Esophagus squamous epithelium (tissue), 5 donors: ENCODE measurements around the gene ARMC5. TPM values are rescaled to one million over a fixed set of nuclear protein-coding genes. Genes with fewer than 3 reads are reported as not detected.

Experiments used
- DNase-seq: peaks from one replicate; lab custom pipeline; 2025; lab: John Stamatoyannopoulos, UW
- H3K27ac ChIP-seq, 4 donors: fragments of 200-600 bp; sonication (generic); one replicate each; pipeline ENCODE4 v1.5.1; 2016 to 2019; ENCODE audit warnings: mild to moderate bottlenecking in 1 of 4
- H3K27me3 ChIP-seq, 4 donors: fragments of 200-600 bp; sonication (generic); 1 replicate in 3 of 4; 2 replicates in 1 of 4; pipeline versions ENCODE4 v1.5.1 to v1.6.0; 2017 to 2021; ENCODE audit warnings: antibody characterized with exemption in 1 of 4
- H3K36me3 ChIP-seq, 3 donors: fragments of 200-600 bp; sonication (generic); one replicate each; pipeline ENCODE4 v1.5.1; 2016 to 2019
- H3K4me1 ChIP-seq, 3 donors: fragments of 200-600 bp; sonication (generic); one replicate each; pipeline ENCODE4 v1.5.1; 2017 to 2019
- H3K4me3 ChIP-seq, 4 donors: fragments of 200-600 bp; sonication (generic); 1 replicate in 3 of 4; 2 replicates in 1 of 4; pipeline ENCODE4 v1.5.1; 2016 to 2019; ENCODE audit warnings: mild to moderate bottlenecking in 2 of 4, moderate library complexity in 1 of 4
- H3K9me3 ChIP-seq, 3 donors: fragments of 200-600 bp; sonication (generic); one replicate each; pipeline ENCODE4 v1.5.1; 2016 to 2019
- CTCF ChIP-seq, 6 experiments: fragments of 450-650 bp in 4 of 6; fragments of 200-600 bp in 2 of 6; sonication (generic) in 2 of 6; IDR thresholded peaks; one replicate each; pipeline ENCODE4 v1.5.1; 2016 to 2019; ENCODE audit warnings: antibody characterized with exemption in 6 of 6, mild to moderate bottlenecking in 4 of 6, moderate library complexity in 4 of 6
- POLR2A ChIP-seq, 4 donors: fragments of 450-650 bp; IDR thresholded peaks; one replicate each; pipeline ENCODE4 v1.6.1; 2017; ENCODE audit warnings: antibody characterized with exemption in 4 of 4, mild to moderate bottlenecking in 4 of 4, moderate library complexity in 3 of 4
- WGBS, 2 donors: methylation state at CpG; one replicate each; pipeline ENCODE4 v1.1.5; 2018; 5-methylcytosine and 5-hydroxymethylcytosine counted together
- intact Hi-C: fragments of 100-400 bp; cut with DNase I; formaldehyde crosslinking; loops from one replicate; pipeline ENCODE4 v1.15.0; 2022
- total RNA-seq, 4 donors: library from RNA; depleted of rRNA; stranded (reverse); fragments of >200 nt; gene quantifications; one replicate each; pipeline ENCODE4 v1.1.0, GENCODE V29; 2016
- donor health status: DM: yes; HTN: yes; CAD: no.

ARMC5 gene
- total RNA-seq, 4 donors from 2014 or later, result 5.9 to 14.8 (median 9.7) TPM

DNA sequence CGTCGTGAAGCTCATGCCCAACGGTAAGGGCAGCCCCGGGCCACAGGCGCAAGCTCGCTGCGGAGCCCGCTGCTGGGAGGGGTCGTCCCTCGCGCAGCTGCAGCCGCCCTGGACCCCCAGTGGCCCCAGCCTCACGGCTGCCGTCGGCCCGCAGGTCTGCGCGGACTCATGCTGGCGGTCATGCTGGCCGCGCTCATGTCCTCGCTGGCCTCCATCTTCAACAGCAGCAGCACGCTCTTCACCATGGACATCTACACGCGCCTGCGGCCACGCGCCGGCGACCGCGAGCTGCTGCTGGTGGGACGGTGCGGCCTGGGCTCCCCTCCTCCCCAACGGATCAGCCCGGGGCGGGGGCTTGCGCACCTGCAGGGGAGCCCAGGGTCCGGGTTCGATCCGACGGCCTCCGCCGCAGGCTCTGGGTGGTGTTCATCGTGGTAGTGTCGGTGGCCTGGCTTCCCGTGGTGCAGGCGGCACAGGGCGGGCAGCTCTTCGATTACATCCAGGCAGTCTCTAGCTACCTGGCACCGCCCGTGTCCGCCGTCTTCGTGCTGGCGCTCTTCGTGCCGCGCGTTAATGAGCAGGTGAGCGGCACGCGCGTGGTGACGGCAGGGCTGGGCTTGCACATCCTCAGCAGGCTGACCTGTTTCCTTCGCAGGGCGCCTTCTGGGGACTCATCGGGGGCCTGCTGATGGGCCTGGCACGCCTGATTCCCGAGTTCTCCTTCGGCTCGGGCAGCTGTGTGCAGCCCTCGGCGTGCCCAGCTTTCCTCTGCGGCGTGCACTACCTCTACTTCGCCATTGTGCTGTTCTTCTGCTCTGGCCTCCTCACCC, 29.4 kb downstream of the ARMC5 start:
- peaks cover 5 to 39% (median 15%) of the 10 kb centered on the region in 3 donors for H3K36me3 ChIP-seq
- no peak for TF ChIP-seq CTCF (IDR thresholded peaks at IDR 0.05)
- H3K9me3 ChIP-seq, result no peaks in the 10 kb centered on the region
- DNase-seq, result no peak
- H3K4me3 ChIP-seq, result peak overlapping the region; percentile 39 to 73 (median 55)
- H3K27ac ChIP-seq, result peak overlapping the region in 1 of 4 donors; percentile 4
- intact Hi-C loops, result no loop called here
- peaks cover 0 to 44% (median 0%) of the 10 kb centered on the region in 4 donors for H3K27me3 ChIP-seq
- H3K4me1 ChIP-seq, result peaks cover 16 to 26% (median 19%) of the 10 kb centered on the region in 3 donors
- 63 to 84% methylated on average over 7 to 9 of the region's 77 CpGs for WGBS, 2 donors

DNA sequence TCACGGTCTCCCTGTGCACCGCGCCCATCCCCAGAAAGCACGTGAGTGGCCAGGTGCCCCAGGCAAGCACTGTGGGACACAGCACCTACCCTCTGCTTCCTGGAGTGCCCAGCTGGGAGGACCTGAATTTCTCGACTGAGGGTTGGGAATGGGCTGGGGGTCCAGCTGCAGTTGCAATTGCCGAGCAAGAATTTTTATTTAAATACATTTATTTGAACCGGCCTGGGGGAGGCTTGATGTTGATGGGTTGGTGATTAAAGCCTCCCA, 29.9 kb downstream of the ARMC5 start:
- intact Hi-C loops, result no loop called here
- Histone ChIP-seq H3K4me1 (peaks cover 16 to 26% (median 19%) of the 10 kb centered on the region in 3 donors), H3K36me3 (peaks cover 7 to 45% (median 18%) of the 10 kb centered on the region in 3 donors), H3K27ac (no peak overlapping the region), H3K4me3 (no peak overlapping the region), H3K27me3 (peaks cover 0 to 44% (median 0%) of the 10 kb centered on the region in 4 donors), H3K9me3 (no peaks in the 10 kb centered on the region)
- no peak for DNase-seq
- 72 to 80% methylated on average over 5 to 7 of the region's 7 CpGs for WGBS, 2 donors
- TF ChIP-seq CTCF (IDR thresholded peaks at IDR 0.05) (no peak), POLR2A (IDR thresholded peaks at IDR 0.05) (no peak)

DNA sequence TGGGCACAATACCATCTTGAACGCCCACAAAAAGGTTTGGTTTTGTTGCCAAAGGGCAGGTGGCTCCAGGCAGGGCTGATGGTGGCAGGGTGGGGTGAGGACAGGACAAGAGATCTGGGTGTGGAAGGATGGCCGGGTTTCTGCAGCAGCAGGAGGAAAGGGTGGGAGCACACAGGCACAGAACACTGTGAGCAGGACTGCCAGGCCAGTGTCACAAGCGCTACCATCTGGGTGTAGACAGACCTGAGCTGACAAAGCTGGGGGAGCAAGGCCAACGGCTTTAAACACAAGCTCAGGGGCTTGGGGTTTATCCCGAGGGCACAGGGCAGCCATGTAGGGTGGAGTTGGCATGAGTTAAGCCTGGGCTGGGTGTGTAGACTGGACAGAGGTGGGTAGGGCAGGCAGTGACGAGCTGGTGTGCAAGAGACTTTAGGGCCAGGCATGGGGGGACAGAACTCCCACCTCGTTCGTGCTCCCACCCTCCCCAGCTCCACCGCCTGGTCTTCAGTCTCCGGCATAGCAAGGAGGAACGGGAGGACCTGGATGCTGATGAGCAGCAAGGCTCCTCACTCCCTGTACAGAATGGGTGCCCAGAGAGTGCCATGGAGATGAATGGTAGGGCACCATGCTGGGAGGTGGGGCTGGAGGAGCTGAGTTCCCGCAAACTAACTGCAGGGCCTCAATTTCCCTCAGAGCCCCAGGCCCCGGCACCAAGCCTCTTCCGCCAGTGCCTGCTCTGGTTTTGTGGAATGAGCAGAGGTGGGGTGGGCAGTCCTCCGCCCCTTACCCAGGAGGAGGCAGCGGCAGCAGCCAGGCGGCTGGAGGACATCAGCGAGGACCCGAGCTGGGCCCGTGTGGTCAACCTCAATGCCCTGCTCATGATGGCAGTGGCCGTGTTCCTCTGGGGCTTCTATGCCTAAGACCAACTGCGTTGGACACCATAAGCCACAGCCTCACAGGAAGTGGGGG, 30.6 kb downstream of the ARMC5 start:
- Histone ChIP-seq H3K9me3 (no peaks in the 10 kb centered on the region), H3K4me3 (no peak overlapping the region), H3K27me3 (peaks cover 0 to 44% (median 0%) of the 10 kb centered on the region in 4 donors), H3K4me1 (peaks cover 16 to 26% (median 19%) of the 10 kb centered on the region in 3 donors), H3K36me3 (peaks cover 7 to 51% (median 18%) of the 10 kb centered on the region in 3 donors), H3K27ac (no peak overlapping the region)
- 80 to 81% methylated on average over 10 to 14 of the region's 22 CpGs for WGBS, 2 donors
- DNase-seq, result no peak
- TF ChIP-seq CTCF (IDR thresholded peaks at IDR 0.05) (no peak), POLR2A (IDR thresholded peaks at IDR 0.05) (no peak)
- intact Hi-C loops, result no loop called here

- TF ChIP-seq POLR2A (IDR thresholded peaks at IDR 0.05) (no peak), CTCF (IDR thresholded peaks at IDR 0.05) (no peak)
- Histone ChIP-seq H3K27ac (no peak overlapping the region), H3K27me3 (peaks cover 0 to 25% (median 0%) of the 10 kb centered on the region in 4 donors), H3K4me3 (no peak overlapping the region), H3K9me3 (no peaks in the 10 kb centered on the region), H3K36me3 (peaks cover 12 to 71% (median 23%) of the 10 kb centered on the region in 3 donors), H3K4me1 (peaks cover 16 to 24% (median 19%) of the 10 kb centered on the region in 3 donors)
- 92 to 93% methylated on average over 5 to 8 of the region's 8 CpGs for WGBS, 2 donors
- intact Hi-C loops, result no loop called here
- no peak for DNase-seq
These were observed 32.6 kb downstream of the ARMC5 start for GRCh38 chr16:31491778-31492418.
